ENCODE measurements around the gene RAB4A.

Gene RAB4A

GRCh38 chr1:229278120-229278741, 7.3 kb downstream of the RAB4A start:
- no peak overlapping the region for H3K27ac ChIP-seq (ENCODE audit: low read length)
- no peaks in the 10 kb centered on the region for H3K9me3 ChIP-seq (ENCODE audit: insufficient read depth, low read depth, low read length)
- no peak overlapping the region for H3K9ac ChIP-seq (ENCODE audit: low read depth, low read length)
- no peaks in the 10 kb centered on the region for H3K27me3 ChIP-seq (ENCODE audit: insufficient read depth, low read length)
- H3K4me3 ChIP-seq (ENCODE audit: low read length): no peak overlapping the region
- H3K36me3 ChIP-seq (ENCODE audit: insufficient read depth, low read depth, low read length): no peaks in the 10 kb centered on the region
- peaks cover 8% of the 10 kb centered on the region; the same call in 1 of the 2 replicates for H3K4me1 ChIP-seq (ENCODE audit: insufficient read depth, low read length)

- Histone ChIP-seq H3K4me3 (ENCODE audit: low read length) (no peak overlapping the region), H3K36me3 (ENCODE audit: insufficient read depth, low read depth, low read length) (no peaks in the 10 kb centered on the region), H3K27me3 (ENCODE audit: insufficient read depth, low read length) (no peaks in the 10 kb centered on the region), H3K4me1 (ENCODE audit: insufficient read depth, low read length) (peaks cover 8% of the 10 kb centered on the region; the same call in 1 of the 2 replicates), H3K9ac (ENCODE audit: low read depth, low read length) (no peak overlapping the region), H3K9me3 (ENCODE audit: insufficient read depth, low read depth, low read length) (no peaks in the 10 kb centered on the region), H3K27ac (ENCODE audit: low read length) (no peak overlapping the region)
These were observed 8.3 kb downstream of the RAB4A start for GRCh38 chr1:229279242-229279641.

GRCh38 chr1:229280037-229280828, 9.3 kb downstream of the RAB4A start:
- Histone ChIP-seq H3K27ac (ENCODE audit: low read length) (no peak overlapping the region), H3K36me3 (ENCODE audit: insufficient read depth, low read depth, low read length) (no peaks in the 10 kb centered on the region), H3K9me3 (ENCODE audit: insufficient read depth, low read depth, low read length) (no peaks in the 10 kb centered on the region), H3K4me1 (ENCODE audit: insufficient read depth, low read length) (no peaks in the 10 kb centered on the region), H3K27me3 (ENCODE audit: insufficient read depth, low read length) (no peaks in the 10 kb centered on the region), H3K9ac (ENCODE audit: low read depth, low read length) (no peak overlapping the region), H3K4me3 (ENCODE audit: low read length) (no peak overlapping the region)

GRCh38 chr1:229280921-229281320, 10.0 kb downstream of the RAB4A start:
- H3K36me3 ChIP-seq (ENCODE audit: insufficient read depth, low read depth, low read length): no peaks in the 10 kb centered on the region
- H3K9ac ChIP-seq (ENCODE audit: low read depth, low read length): no peak overlapping the region
- no peak overlapping the region for H3K27ac ChIP-seq (ENCODE audit: low read length)
- no peaks in the 10 kb centered on the region for H3K4me1 ChIP-seq (ENCODE audit: insufficient read depth, low read length)
- no peak overlapping the region for H3K4me3 ChIP-seq (ENCODE audit: low read length)
- no peaks in the 10 kb centered on the region for H3K27me3 ChIP-seq (ENCODE audit: insufficient read depth, low read length)
- no peaks in the 10 kb centered on the region for H3K9me3 ChIP-seq (ENCODE audit: insufficient read depth, low read depth, low read length)

GRCh38 chr1:229281339-229281926, 10.5 kb downstream of the RAB4A start:
- no peaks in the 10 kb centered on the region for H3K36me3 ChIP-seq (ENCODE audit: insufficient read depth, low read depth, low read length)
- H3K27me3 ChIP-seq (ENCODE audit: insufficient read depth, low read length): no peaks in the 10 kb centered on the region
- H3K4me3 ChIP-seq (ENCODE audit: low read length): no peak overlapping the region
- no peak overlapping the region for H3K27ac ChIP-seq (ENCODE audit: low read length)
- H3K9me3 ChIP-seq (ENCODE audit: insufficient read depth, low read depth, low read length): no peaks in the 10 kb centered on the region
- no peak overlapping the region for H3K9ac ChIP-seq (ENCODE audit: low read depth, low read length)
- no peaks in the 10 kb centered on the region for H3K4me1 ChIP-seq (ENCODE audit: insufficient read depth, low read length)

- no peak overlapping the region for H3K9ac ChIP-seq (ENCODE audit: low read depth, low read length)
- no peaks in the 10 kb centered on the region for H3K36me3 ChIP-seq (ENCODE audit: insufficient read depth, low read depth, low read length)
- H3K9me3 ChIP-seq (ENCODE audit: insufficient read depth, low read depth, low read length): no peaks in the 10 kb centered on the region
These were observed 11.4 kb downstream of the RAB4A start for GRCh38 chr1:229282295-229282823.

GRCh38 chr1:229283183-229283611, 12.3 kb downstream of the RAB4A start:
- Histone ChIP-seq H3K36me3 (ENCODE audit: insufficient read depth, low read depth, low read length) (no peaks in the 10 kb centered on the region), H3K4me1 (ENCODE audit: insufficient read depth, low read length) (no peaks in the 10 kb centered on the region)

More at GRCh38 chr1:229282295-229282823, 11.4 kb downstream of the RAB4A start:
- no peaks in the 10 kb centered on the region for H3K4me1 ChIP-seq (ENCODE audit: insufficient read depth, low read length)
- H3K27me3 ChIP-seq (ENCODE audit: insufficient read depth, low read length): no peaks in the 10 kb centered on the region
- H3K4me3 ChIP-seq (ENCODE audit: low read length): no peak overlapping the region
- H3K27ac ChIP-seq (ENCODE audit: low read length): no peak overlapping the region

GRCh38 chr1:229284887-229285286, 14.0 kb downstream of the RAB4A start:
- Histone ChIP-seq H3K4me3 (ENCODE audit: low read length) (no peak overlapping the region), H3K4me1 (ENCODE audit: insufficient read depth, low read length) (no peaks in the 10 kb centered on the region), H3K27ac (ENCODE audit: low read length) (no peak overlapping the region), H3K9me3 (ENCODE audit: insufficient read depth, low read depth, low read length) (no peaks in the 10 kb centered on the region), H3K27me3 (ENCODE audit: insufficient read depth, low read length) (no peaks in the 10 kb centered on the region), H3K36me3 (ENCODE audit: insufficient read depth, low read depth, low read length) (peaks cover 11% of the 10 kb centered on the region; the same call in 1 of the 2 replicates), H3K9ac (ENCODE audit: low read depth, low read length) (no peak overlapping the region)

More at GRCh38 chr1:229283183-229283611, 12.3 kb downstream of the RAB4A start:
- no peak overlapping the region for H3K4me3 ChIP-seq (ENCODE audit: low read length)
- no peak overlapping the region for H3K9ac ChIP-seq (ENCODE audit: low read depth, low read length)
- no peaks in the 10 kb centered on the region for H3K27me3 ChIP-seq (ENCODE audit: insufficient read depth, low read length)
- H3K27ac ChIP-seq (ENCODE audit: low read length): no peak overlapping the region
- H3K9me3 ChIP-seq (ENCODE audit: insufficient read depth, low read depth, low read length): no peaks in the 10 kb centered on the region

- Histone ChIP-seq H3K27ac (ENCODE audit: low read length) (no peak overlapping the region), H3K9me3 (ENCODE audit: insufficient read depth, low read depth, low read length) (no peaks in the 10 kb centered on the region), H3K4me3 (ENCODE audit: low read length) (no peak overlapping the region), H3K4me1 (ENCODE audit: insufficient read depth, low read length) (no peaks in the 10 kb centered on the region), H3K9ac (ENCODE audit: low read depth, low read length) (no peak overlapping the region), H3K36me3 (ENCODE audit: insufficient read depth, low read depth, low read length) (peaks cover 17% of the 10 kb centered on the region; the same call in 1 of the 2 replicates), H3K27me3 (ENCODE audit: insufficient read depth, low read length) (no peaks in the 10 kb centered on the region)
These were observed 14.5 kb downstream of the RAB4A start for GRCh38 chr1:229285440-229285839.

GRCh38 chr1:229286099-229286766, 15.3 kb downstream of the RAB4A start:
- Histone ChIP-seq H3K27ac (ENCODE audit: low read length) (no peak overlapping the region), H3K4me3 (ENCODE audit: low read length) (no peak overlapping the region), H3K4me1 (ENCODE audit: insufficient read depth, low read length) (no peaks in the 10 kb centered on the region), H3K27me3 (ENCODE audit: insufficient read depth, low read length) (no peaks in the 10 kb centered on the region), H3K36me3 (ENCODE audit: insufficient read depth, low read depth, low read length) (peaks cover 24% of the 10 kb centered on the region), H3K9me3 (ENCODE audit: insufficient read depth, low read depth, low read length) (no peaks in the 10 kb centered on the region), H3K9ac (ENCODE audit: low read depth, low read length) (no peak overlapping the region)

- Histone ChIP-seq H3K9me3 (ENCODE audit: insufficient read depth, low read depth, low read length) (no peaks in the 10 kb centered on the region), H3K4me1 (ENCODE audit: insufficient read depth, low read length) (no peaks in the 10 kb centered on the region), H3K36me3 (ENCODE audit: insufficient read depth, low read depth, low read length) (peaks cover 24% of the 10 kb centered on the region), H3K9ac (ENCODE audit: low read depth, low read length) (no peak overlapping the region), H3K4me3 (ENCODE audit: low read length) (no peak overlapping the region), H3K27ac (ENCODE audit: low read length) (no peak overlapping the region), H3K27me3 (ENCODE audit: insufficient read depth, low read length) (no peaks in the 10 kb centered on the region)
These were observed 16.4 kb downstream of the RAB4A start for GRCh38 chr1:229287267-229287666.
